IPS-18a (cell line): ENCODE data around the gene LMBRD1.

ENCODE experiments used
- H3K27ac ChIP-seq: one replicate; pipeline ENCODE4 v1.5.1; 2013; ENCODE audit warnings: low read length
- H3K27me3 ChIP-seq: one replicate; pipeline ENCODE4 v1.6.1; 2013; ENCODE audit warnings: mild to moderate bottlenecking, low read length; ENCODE audit not compliant: control insufficient read depth, insufficient read depth
- H3K36me3 ChIP-seq: one replicate; pipeline ENCODE4 v1.6.1; 2013; ENCODE audit warnings: low read depth, low read length; ENCODE audit not compliant: control insufficient read depth
- H3K4me1 ChIP-seq: one replicate; pipeline ENCODE4 v1.6.1; 2013; ENCODE audit warnings: low read depth, low read length; ENCODE audit not compliant: control insufficient read depth
- H3K4me3 ChIP-seq: one replicate; pipeline ENCODE4 v1.5.1; 2013; ENCODE audit warnings: low read length
- H3K9ac ChIP-seq: one replicate; pipeline ENCODE4 v1.6.1; 2013; ENCODE audit warnings: mild to moderate bottlenecking, low read length, moderate library complexity
- H3K9me3 ChIP-seq: one replicate; pipeline ENCODE4 v1.6.1; 2013; ENCODE audit warnings: low read depth, low read length; ENCODE audit not compliant: control insufficient read depth

The LMBRD1 gene

DNA sequence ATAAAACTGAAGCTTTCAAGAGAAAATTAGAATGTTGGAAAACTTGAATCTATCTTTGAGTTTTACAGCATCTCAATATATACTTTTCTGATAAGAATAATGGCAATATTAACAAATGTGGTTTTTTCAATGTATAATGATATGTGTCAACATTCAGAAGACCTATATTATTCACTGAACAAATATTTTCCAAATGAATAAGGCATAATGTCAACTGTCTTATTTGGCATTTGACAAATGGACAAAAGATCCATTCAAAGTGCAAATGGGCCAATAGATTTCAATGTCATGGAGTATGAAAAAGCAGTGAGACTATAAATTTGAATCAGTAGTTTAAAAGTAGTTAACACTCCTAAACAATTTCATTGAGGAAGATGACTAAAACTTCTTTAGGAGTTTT lies 20.9 kb downstream of the LMBRD1 start:
- Histone ChIP-seq H3K27me3 (no peaks in the 10 kb centered on the region), H3K36me3 (no peaks in the 10 kb centered on the region), H3K9me3 (no peaks in the 10 kb centered on the region), H3K4me1 (no peaks in the 10 kb centered on the region), H3K9ac (no peak overlapping the region), H3K4me3 (no peak overlapping the region), H3K27ac (no peak overlapping the region)

GRCh38 chr6:69775585-69775849 lies 21.3 kb downstream of the LMBRD1 start:
- Histone ChIP-seq H3K27ac (no peak overlapping the region), H3K4me3 (no peak overlapping the region), H3K9ac (no peak overlapping the region), H3K9me3 (no peaks in the 10 kb centered on the region), H3K27me3 (no peaks in the 10 kb centered on the region), H3K4me1 (no peaks in the 10 kb centered on the region), H3K36me3 (no peaks in the 10 kb centered on the region)

DNA sequence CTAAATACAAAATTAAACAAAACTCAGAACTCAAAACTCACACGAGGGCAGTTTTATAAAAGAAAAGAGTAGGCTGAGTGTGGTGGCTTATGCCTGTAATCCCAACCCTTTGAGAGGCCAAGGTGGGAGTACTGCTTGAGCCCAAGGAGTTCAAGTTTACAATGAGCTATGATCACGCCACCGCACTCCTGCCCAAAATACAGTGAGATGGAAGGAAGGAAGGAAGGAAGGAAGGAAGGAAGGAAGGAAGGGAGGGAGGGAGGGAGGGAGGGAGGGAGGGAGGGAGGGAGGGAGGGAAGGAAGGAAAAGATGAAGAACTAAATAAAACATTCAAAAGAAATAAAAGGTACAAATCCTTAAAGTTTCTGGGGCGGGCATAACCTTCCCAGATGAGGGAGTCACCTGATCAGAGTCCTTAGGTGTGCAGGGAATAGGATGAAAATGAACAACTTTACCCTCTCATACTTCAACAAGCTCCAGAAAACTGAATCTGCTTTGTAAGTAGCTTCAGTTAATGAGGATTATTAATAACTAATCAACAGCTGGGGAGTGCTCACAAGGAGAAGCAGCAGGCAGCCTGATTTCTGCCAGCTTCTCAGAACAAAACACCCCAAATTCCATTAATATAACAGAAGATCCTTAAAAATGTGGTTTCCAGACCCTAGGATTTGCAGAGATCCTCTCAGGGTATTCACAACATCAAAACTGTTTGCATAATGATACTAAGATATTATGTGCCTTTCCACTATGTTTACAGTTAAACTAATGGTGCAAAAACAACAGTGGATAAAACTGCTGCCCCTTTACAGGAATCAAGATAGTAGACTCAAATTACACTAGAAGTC lies 21.8 kb downstream of the LMBRD1 start:
- no peaks in the 10 kb centered on the region for H3K9me3 ChIP-seq
- H3K27ac ChIP-seq, result no peak overlapping the region
- H3K4me1 ChIP-seq, result no peaks in the 10 kb centered on the region
- H3K27me3 ChIP-seq, result no peaks in the 10 kb centered on the region
- no peak overlapping the region for H3K9ac ChIP-seq
- H3K4me3 ChIP-seq, result no peak overlapping the region
- no peaks in the 10 kb centered on the region for H3K36me3 ChIP-seq

GRCh38 chr6:69771158-69771906 lies 25.5 kb downstream of the LMBRD1 start:
- H3K4me1 ChIP-seq, result no peaks in the 10 kb centered on the region
- H3K36me3 ChIP-seq, result no peaks in the 10 kb centered on the region
- no peaks in the 10 kb centered on the region for H3K27me3 ChIP-seq
- no peaks in the 10 kb centered on the region for H3K9me3 ChIP-seq
- no peak overlapping the region for H3K9ac ChIP-seq
- no peak overlapping the region for H3K27ac ChIP-seq
- no peak overlapping the region for H3K4me3 ChIP-seq

- Histone ChIP-seq H3K27me3 (no peaks in the 10 kb centered on the region), H3K9me3 (no peaks in the 10 kb centered on the region), H3K36me3 (no peaks in the 10 kb centered on the region)
Observed at GRCh38 chr6:69768664-69769063, 28.1 kb downstream of the LMBRD1 start.

DNA sequence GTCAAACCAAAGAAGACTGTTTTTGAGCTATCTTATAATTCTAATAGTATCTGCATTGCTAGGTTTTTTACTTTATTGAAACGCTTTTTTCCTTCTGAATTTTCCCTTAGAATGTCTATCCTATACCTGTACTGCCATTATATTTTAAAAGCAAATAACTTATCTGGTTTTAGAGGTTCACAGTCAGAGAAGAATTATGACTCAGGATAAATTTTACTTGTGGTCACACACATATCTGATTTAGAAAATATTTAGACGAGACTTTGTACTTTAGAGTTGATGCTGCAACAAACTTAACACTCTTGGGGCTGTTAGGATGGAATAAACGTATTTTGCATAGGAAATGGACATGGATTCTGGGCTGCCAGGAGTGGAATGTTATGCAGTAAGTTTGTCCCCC lies 33.0 kb downstream of the LMBRD1 start:
- Histone ChIP-seq H3K4me3 (no peak overlapping the region), H3K27ac (no peak overlapping the region), H3K9ac (no peak overlapping the region), H3K4me1 (peaks cover under 1% of the 10 kb centered on the region), H3K36me3 (no peaks in the 10 kb centered on the region), H3K27me3 (no peaks in the 10 kb centered on the region), H3K9me3 (no peaks in the 10 kb centered on the region)

More at GRCh38 chr6:69768664-69769063, 28.1 kb downstream of the LMBRD1 start:
- Histone ChIP-seq H3K4me3 (no peak overlapping the region), H3K27ac (no peak overlapping the region), H3K9ac (no peak overlapping the region), H3K4me1 (no peaks in the 10 kb centered on the region)

GRCh38 chr6:69761853-69762252 lies 35.0 kb downstream of the LMBRD1 start:
- Histone ChIP-seq H3K36me3 (no peaks in the 10 kb centered on the region), H3K9ac (no peak overlapping the region), H3K27me3 (no peaks in the 10 kb centered on the region), H3K4me1 (peaks cover 6% of the 10 kb centered on the region), H3K27ac (no peak overlapping the region), H3K4me3 (no peak overlapping the region), H3K9me3 (no peaks in the 10 kb centered on the region)

DNA sequence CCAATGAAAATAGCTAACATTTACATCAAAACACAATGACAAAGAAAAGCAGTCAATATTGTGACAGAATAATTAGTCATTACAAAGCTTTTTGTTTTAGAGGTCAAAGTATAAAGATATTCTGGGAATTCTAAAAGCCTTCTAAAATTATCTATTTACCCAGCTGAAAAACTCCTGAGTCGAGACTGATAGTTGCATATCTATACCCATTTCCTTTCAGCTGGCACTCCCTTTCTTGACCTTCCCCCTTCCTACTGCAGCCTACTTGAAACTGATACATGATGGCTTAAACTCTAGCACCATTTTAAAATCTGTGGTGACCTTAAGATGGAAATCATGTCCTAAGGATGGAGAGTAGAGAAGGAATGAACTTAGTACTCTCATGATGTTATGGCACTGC lies 38.6 kb downstream of the LMBRD1 start:
- no peak overlapping the region for H3K4me3 ChIP-seq
- H3K36me3 ChIP-seq, result no peaks in the 10 kb centered on the region
- H3K9ac ChIP-seq, result no peak overlapping the region
- no peak overlapping the region for H3K27ac ChIP-seq
- no peaks in the 10 kb centered on the region for H3K9me3 ChIP-seq
- peaks cover 6% of the 10 kb centered on the region for H3K4me1 ChIP-seq
- no peaks in the 10 kb centered on the region for H3K27me3 ChIP-seq

- Histone ChIP-seq H3K27ac (no peak overlapping the region), H3K4me3 (no peak overlapping the region), H3K27me3 (no peaks in the 10 kb centered on the region), H3K36me3 (no peaks in the 10 kb centered on the region), H3K4me1 (peaks cover 6% of the 10 kb centered on the region), H3K9ac (no peak overlapping the region), H3K9me3 (no peaks in the 10 kb centered on the region)
Observed at GRCh38 chr6:69756907-69757306, 39.9 kb downstream of the LMBRD1 start.

DNA sequence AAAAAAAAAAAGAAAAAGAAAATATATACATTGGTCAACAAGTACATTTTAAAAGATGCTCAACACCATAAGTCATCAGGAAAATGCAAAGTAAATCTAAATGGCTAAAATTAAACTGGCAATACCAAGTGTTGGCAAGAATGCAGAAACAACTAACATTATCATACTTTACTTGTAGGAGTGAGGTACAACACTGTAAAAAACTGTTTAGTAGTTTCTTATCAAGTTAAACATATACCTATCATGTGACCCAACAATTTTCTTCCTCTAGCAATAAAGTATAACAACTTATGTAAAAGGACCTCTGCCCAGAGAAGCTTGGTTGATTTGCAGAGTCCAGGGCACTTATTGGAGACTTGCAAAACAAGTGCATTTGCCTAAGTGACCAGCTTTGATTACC lies 40.4 kb downstream of the LMBRD1 start:
- no peak overlapping the region for H3K4me3 ChIP-seq
- no peak overlapping the region for H3K9ac ChIP-seq
- H3K27ac ChIP-seq, result no peak overlapping the region
- peaks cover 6% of the 10 kb centered on the region for H3K4me1 ChIP-seq
- no peaks in the 10 kb centered on the region for H3K9me3 ChIP-seq
- H3K27me3 ChIP-seq, result no peaks in the 10 kb centered on the region
- no peaks in the 10 kb centered on the region for H3K36me3 ChIP-seq

DNA sequence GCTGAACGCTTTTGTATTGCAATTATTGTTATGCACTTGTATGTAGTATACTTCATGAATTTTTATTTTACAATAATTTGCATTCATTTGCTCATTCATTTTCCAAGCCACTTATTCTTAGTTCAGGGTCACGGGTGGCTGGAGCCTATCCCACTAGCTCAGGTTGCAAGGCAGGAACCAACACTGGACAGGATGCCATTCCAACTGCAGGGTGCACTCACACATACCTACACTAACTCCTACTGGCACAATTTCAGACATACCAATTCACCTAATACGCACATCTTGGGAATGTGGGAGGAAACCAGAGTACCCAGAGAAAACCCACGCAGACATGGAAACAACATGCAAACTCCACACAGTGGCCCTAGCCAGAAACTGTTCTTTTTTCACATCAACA lies 61.8 kb downstream of the LMBRD1 start:
- H3K27me3 ChIP-seq, result no peaks in the 10 kb centered on the region
- no peak overlapping the region for H3K27ac ChIP-seq
- no peaks in the 10 kb centered on the region for H3K4me1 ChIP-seq
- no peak overlapping the region for H3K9ac ChIP-seq
- H3K4me3 ChIP-seq, result no peak overlapping the region
- no peaks in the 10 kb centered on the region for H3K36me3 ChIP-seq
- no peaks in the 10 kb centered on the region for H3K9me3 ChIP-seq

DNA sequence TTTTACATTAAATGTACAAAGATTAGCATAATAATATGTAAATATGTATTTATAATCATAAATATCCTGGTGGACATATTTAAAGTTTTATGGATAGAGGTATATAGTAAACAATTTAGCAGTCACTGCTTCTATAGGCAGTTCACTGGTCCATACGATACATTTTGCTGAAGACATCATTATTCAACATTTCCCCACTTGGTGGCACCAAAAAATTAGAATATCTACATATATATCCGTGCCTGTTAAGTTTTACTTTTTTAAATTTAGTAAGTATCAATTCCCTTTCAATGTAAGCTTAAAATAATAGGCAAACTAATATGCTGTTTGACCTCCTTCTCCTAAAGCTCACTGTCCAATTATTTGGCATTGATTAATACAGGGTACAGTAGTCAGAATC lies 64.2 kb downstream of the LMBRD1 start:
- no peak overlapping the region for H3K9ac ChIP-seq
- no peaks in the 10 kb centered on the region for H3K36me3 ChIP-seq
- no peaks in the 10 kb centered on the region for H3K4me1 ChIP-seq
- no peaks in the 10 kb centered on the region for H3K27me3 ChIP-seq
- no peak overlapping the region for H3K27ac ChIP-seq
- no peaks in the 10 kb centered on the region for H3K9me3 ChIP-seq
- H3K4me3 ChIP-seq, result no peak overlapping the region
